Muscle layer of colon (tissue), 2 donors: ENCODE data around the gene ACVR1C.

Experiments
- H3K27ac ChIP-seq: one replicate; pipeline ENCODE4 v1.7.0; 2013; ENCODE audit warnings: low read depth, mild to moderate bottlenecking, low read length, moderate library complexity
- H3K27me3 ChIP-seq, 2 donors: one replicate each; pipeline ENCODE4 v1.7.0; 2013; ENCODE audit warnings: low read length in 2 of 2, mild to moderate bottlenecking in 2 of 2; ENCODE audit not compliant: insufficient read depth in 2 of 2, control insufficient read depth in 1 of 2
- H3K36me3 ChIP-seq: one replicate; pipeline ENCODE4 v1.7.0; 2013; ENCODE audit warnings: mild to moderate bottlenecking, low read length; ENCODE audit not compliant: insufficient read depth
- H3K4me1 ChIP-seq: one replicate; pipeline ENCODE4 v1.7.0; 2013; ENCODE audit warnings: mild to moderate bottlenecking, low read length; ENCODE audit not compliant: insufficient read depth
- H3K4me3 ChIP-seq, 2 donors: one replicate each; pipeline ENCODE4 v1.7.0; 2013; ENCODE audit warnings: low read length in 2 of 2, low read depth in 1 of 2, mild to moderate bottlenecking in 1 of 2, moderate library complexity in 1 of 2
- H3K9ac ChIP-seq: one replicate; pipeline ENCODE4 v1.7.0; 2013; ENCODE audit warnings: low read length
- H3K9me3 ChIP-seq: one replicate; pipeline ENCODE4 v1.7.0; 2013; ENCODE audit warnings: mild to moderate bottlenecking, low read length
- donor health status: abdominal sarcoma.
- donor health status: Adenocarcinoma of cecum.

Gene ACVR1C

GRCh38 chr2:157628477-157629415 is at the start of gene ACVR1C:
Gene ACVR1C, minus strand, starts transcription at chr2:157628864. Its CDS starts 220 bp downstream, at chr2:157628644.
- H3K9me3 ChIP-seq, result no peaks in the 10 kb centered on the region
- no peak within 1 kb of the TSS for H3K27ac ChIP-seq
- no peak within 1 kb of the TSS for H3K9ac ChIP-seq
- no peaks in the 10 kb centered on the region for H3K27me3 ChIP-seq
- H3K4me3 ChIP-seq, result peak within 1 kb of the TSS; percentile 53 to 73
- H3K36me3 ChIP-seq, result no peaks in the 10 kb centered on the region
- no peaks in the 10 kb centered on the region for H3K4me1 ChIP-seq

- Histone ChIP-seq H3K9me3 (no peaks in the 10 kb centered on the region), H3K36me3 (no peaks in the 10 kb centered on the region), H3K4me1 (no peaks in the 10 kb centered on the region), H3K9ac (no peak overlapping the region), H3K27ac (no peak overlapping the region), H3K27me3 (no peaks in the 10 kb centered on the region), H3K4me3 (no peak overlapping the region)
Observed at GRCh38 chr2:157677941-157678340, 49.3 kb upstream of the ACVR1C start.

DNA sequence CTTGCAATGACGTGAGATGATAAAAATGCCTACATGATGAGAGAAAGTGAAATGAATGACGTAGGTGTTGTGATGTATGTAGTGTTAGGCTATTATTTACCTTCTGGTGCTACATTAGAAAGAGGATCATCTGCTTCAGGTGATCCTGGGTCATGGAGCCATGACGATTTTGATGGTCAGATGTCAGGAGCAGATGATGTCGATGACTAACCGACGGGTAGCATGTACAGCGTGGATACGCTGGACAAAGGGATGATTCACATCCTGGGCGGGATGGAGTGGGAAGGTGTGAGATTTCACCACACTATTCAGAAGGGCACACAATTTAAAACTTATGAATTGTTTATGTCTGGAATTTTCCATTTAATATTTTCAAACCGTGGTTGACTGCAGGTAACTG is 43.5 kb upstream of the ACVR1C start:
- no peaks in the 10 kb centered on the region for H3K36me3 ChIP-seq
- no peaks in the 10 kb centered on the region for H3K4me1 ChIP-seq
- no peaks in the 10 kb centered on the region for H3K9me3 ChIP-seq
- H3K27ac ChIP-seq, result no peak overlapping the region
- H3K27me3 ChIP-seq, result no peaks in the 10 kb centered on the region
- no peak overlapping the region for H3K4me3 ChIP-seq
- no peak overlapping the region for H3K9ac ChIP-seq

- H3K9ac ChIP-seq, result no peak overlapping the region
- H3K36me3 ChIP-seq, result no peaks in the 10 kb centered on the region
- H3K4me3 ChIP-seq, result no peak overlapping the region
Observed at GRCh38 chr2:157662401-157662800, 33.7 kb upstream of the ACVR1C start.

DNA sequence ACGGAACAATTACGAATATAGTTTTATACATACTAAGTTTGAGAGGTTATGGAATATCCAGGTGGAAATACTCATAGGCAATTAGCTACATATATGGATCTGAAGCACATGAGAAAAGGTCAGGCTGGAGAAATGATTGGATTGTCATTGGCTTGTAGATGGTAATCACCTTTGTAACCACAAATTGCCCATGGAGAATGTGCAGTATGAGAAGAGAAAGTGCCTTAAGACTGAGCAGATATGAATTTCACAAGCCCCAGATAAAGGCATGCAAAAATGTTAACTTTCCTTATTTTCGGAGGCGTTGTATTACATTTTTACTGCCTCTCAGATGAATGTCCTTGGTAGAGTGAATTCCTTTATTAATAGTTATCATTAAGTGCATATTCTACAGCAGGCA is 33.1 kb upstream of the ACVR1C start:
- H3K36me3 ChIP-seq, result no peaks in the 10 kb centered on the region
- H3K27me3 ChIP-seq, result no peaks in the 10 kb centered on the region
- H3K4me3 ChIP-seq, result no peak overlapping the region
- H3K4me1 ChIP-seq, result no peaks in the 10 kb centered on the region
- no peaks in the 10 kb centered on the region for H3K9me3 ChIP-seq
- no peak overlapping the region for H3K27ac ChIP-seq
- no peak overlapping the region for H3K9ac ChIP-seq

More at GRCh38 chr2:157662401-157662800, 33.7 kb upstream of the ACVR1C start:
- H3K27ac ChIP-seq, result no peak overlapping the region
- H3K9me3 ChIP-seq, result no peaks in the 10 kb centered on the region
- no peaks in the 10 kb centered on the region for H3K27me3 ChIP-seq
- no peaks in the 10 kb centered on the region for H3K4me1 ChIP-seq

GRCh38 chr2:157657858-157658257 is 29.2 kb upstream of the ACVR1C start:
- Histone ChIP-seq H3K4me1 (no peaks in the 10 kb centered on the region), H3K9ac (no peak overlapping the region), H3K4me3 (no peak overlapping the region), H3K36me3 (no peaks in the 10 kb centered on the region), H3K9me3 (no peaks in the 10 kb centered on the region), H3K27me3 (no peaks in the 10 kb centered on the region), H3K27ac (no peak overlapping the region)

DNA sequence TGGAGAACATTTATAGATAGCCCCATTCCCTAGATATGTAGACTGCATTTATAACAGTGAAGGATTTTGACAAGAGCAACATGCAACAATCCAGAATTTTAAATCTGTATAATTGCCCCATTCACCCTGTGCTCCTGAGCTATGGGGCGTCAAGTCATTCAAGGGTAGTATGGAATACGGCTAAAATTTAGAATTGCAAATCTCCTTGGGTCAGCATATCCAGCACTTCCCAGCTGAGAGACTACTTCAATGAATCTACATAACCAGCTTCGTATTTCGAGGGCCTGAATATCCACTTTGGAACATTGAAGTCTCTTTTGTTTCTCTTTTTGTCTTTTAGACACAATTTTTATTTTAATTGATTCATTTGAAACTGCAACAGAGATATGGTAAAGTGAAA is 28.4 kb upstream of the ACVR1C start:
- no peaks in the 10 kb centered on the region for H3K36me3 ChIP-seq
- no peak overlapping the region for H3K4me3 ChIP-seq
- H3K27ac ChIP-seq, result no peak overlapping the region
- H3K27me3 ChIP-seq, result no peaks in the 10 kb centered on the region
- no peak overlapping the region for H3K9ac ChIP-seq
- no peaks in the 10 kb centered on the region for H3K4me1 ChIP-seq
- H3K9me3 ChIP-seq, result no peaks in the 10 kb centered on the region

GRCh38 chr2:157644776-157645175 is 16.1 kb upstream of the ACVR1C start:
- Histone ChIP-seq H3K9me3 (no peaks in the 10 kb centered on the region), H3K4me3 (no peak overlapping the region), H3K4me1 (no peaks in the 10 kb centered on the region), H3K27ac (no peak overlapping the region), H3K27me3 (no peaks in the 10 kb centered on the region), H3K9ac (no peak overlapping the region), H3K36me3 (no peaks in the 10 kb centered on the region)

DNA sequence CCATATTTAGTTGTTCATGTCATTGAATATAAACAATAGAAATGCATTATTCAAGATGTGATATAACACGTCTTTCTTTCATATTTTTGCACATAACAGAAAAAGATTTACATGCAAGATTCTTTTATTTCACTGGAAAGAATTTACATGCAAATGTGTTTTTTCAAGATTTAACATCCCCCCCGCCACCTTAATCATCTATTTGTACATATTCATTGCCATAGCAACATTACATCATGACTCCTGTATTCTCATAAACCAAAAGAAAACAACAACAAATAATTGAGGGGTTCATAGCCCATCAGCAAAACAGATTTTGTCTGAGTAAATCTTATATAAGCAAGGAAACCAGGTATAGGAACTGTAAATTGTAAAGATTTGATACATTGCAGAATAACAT is 3.2 kb upstream of the ACVR1C start:
- H3K27me3 ChIP-seq, result no peaks in the 10 kb centered on the region
- no peak overlapping the region for H3K4me3 ChIP-seq
- no peaks in the 10 kb centered on the region for H3K36me3 ChIP-seq

GRCh38 chr2:157627594-157628476 is 829 bp downstream of the ACVR1C start:
- no peaks in the 10 kb centered on the region for H3K36me3 ChIP-seq
- H3K27me3 ChIP-seq, result no peaks in the 10 kb centered on the region
- peak overlapping the region; percentile 53 to 64 for H3K4me3 ChIP-seq
- H3K9me3 ChIP-seq, result no peaks in the 10 kb centered on the region
- H3K9ac ChIP-seq, result no peak overlapping the region
- no peaks in the 10 kb centered on the region for H3K4me1 ChIP-seq
- H3K27ac ChIP-seq, result no peak overlapping the region

More for the DNA sequence above, 3.2 kb upstream of the ACVR1C start:
- no peak overlapping the region for H3K27ac ChIP-seq
- H3K9me3 ChIP-seq, result no peaks in the 10 kb centered on the region
- H3K9ac ChIP-seq, result no peak overlapping the region
- H3K4me1 ChIP-seq, result no peaks in the 10 kb centered on the region

GRCh38 chr2:157625296-157625695 is 3.4 kb downstream of the ACVR1C start:
- no peaks in the 10 kb centered on the region for H3K4me1 ChIP-seq
- H3K27me3 ChIP-seq, result no peaks in the 10 kb centered on the region
- no peaks in the 10 kb centered on the region for H3K36me3 ChIP-seq
- no peak overlapping the region for H3K9ac ChIP-seq
- no peaks in the 10 kb centered on the region for H3K9me3 ChIP-seq
- H3K27ac ChIP-seq, result no peak overlapping the region
- H3K4me3 ChIP-seq, result no peak overlapping the region
